C4-2B (cell line): Measurements from ENCODE around the gene EFCAB13.

Source experiments
- ZFX ChIP-seq: fragments of 450-650 bp; IDR thresholded peaks from 2 replicates; pipeline ENCODE4 v1.6.1; 2017
- TF ChIP-seq, protein P1 (sequence below): fragments of 450-650 bp; conservative IDR thresholded peaks from 2 replicates; pipeline ENCODE4 v1.5.1; 2017; ENCODE audit warnings: mild to moderate bottlenecking

- TF ChIP-seq, protein P1, sequence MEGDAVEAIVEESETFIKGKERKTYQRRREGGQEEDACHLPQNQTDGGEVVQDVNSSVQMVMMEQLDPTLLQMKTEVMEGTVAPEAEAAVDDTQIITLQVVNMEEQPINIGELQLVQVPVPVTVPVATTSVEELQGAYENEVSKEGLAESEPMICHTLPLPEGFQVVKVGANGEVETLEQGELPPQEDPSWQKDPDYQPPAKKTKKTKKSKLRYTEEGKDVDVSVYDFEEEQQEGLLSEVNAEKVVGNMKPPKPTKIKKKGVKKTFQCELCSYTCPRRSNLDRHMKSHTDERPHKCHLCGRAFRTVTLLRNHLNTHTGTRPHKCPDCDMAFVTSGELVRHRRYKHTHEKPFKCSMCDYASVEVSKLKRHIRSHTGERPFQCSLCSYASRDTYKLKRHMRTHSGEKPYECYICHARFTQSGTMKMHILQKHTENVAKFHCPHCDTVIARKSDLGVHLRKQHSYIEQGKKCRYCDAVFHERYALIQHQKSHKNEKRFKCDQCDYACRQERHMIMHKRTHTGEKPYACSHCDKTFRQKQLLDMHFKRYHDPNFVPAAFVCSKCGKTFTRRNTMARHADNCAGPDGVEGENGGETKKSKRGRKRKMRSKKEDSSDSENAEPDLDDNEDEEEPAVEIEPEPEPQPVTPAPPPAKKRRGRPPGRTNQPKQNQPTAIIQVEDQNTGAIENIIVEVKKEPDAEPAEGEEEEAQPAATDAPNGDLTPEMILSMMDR = no peak
- no peak for TF ChIP-seq ZFX
Measured at GRCh38 chr17:47295037-47295873, 28.5 kb upstream of the EFCAB13 start.
